Ascending aorta (tissue), 2 donors: ENCODE data around the gene HACD2. TPM values are rescaled to one million over a fixed set of nuclear protein-coding genes. Genes with fewer than 3 reads are reported as not detected.

Source experiments
- DNase-seq, 2 donors: peaks; one replicate each; pipeline ENCODE4 v3.0.0-alpha.2; 2019; ENCODE audit warnings: low spot score in 2 of 2
- H3K27ac ChIP-seq, 2 donors: fragments of 200-600 bp; sonication (generic); one replicate each; pipeline ENCODE4 v1.5.1; 2016 to 2017; ENCODE audit warnings: mild to moderate bottlenecking in 1 of 2
- H3K27me3 ChIP-seq: fragments of 200-600 bp; sonication (generic); one replicate; pipeline ENCODE4 v1.5.1; 2017
- H3K36me3 ChIP-seq, 2 donors: fragments of 200-600 bp; sonication (generic); one replicate each; pipeline ENCODE4 v1.5.1; 2016
- H3K4me1 ChIP-seq, 2 donors: fragments of 200-600 bp; sonication (generic); one replicate each; pipeline ENCODE4 v1.5.1; 2016 to 2017; ENCODE audit warnings: mild to moderate bottlenecking in 1 of 2
- H3K4me3 ChIP-seq, 2 donors: fragments of 200-600 bp; sonication (generic); one replicate each; pipeline ENCODE4 v1.5.1; 2016 to 2017; ENCODE audit warnings: mild to moderate bottlenecking in 1 of 2
- H3K9me3 ChIP-seq, 2 donors: fragments of 200-600 bp; sonication (generic); one replicate each; pipeline ENCODE4 v1.5.1; 2016
- intact Hi-C: fragments of 100-400 bp; cut with DNase I; formaldehyde crosslinking; loops from one replicate; pipeline ENCODE4 v1.15.1; 2023
- total RNA-seq: library from RNA; depleted of rRNA; stranded (reverse); fragments of >200 nt; gene quantifications from one replicate; pipeline ENCODE4 v1.1.0, GENCODE V29; 2016
- TF ChIP-seq, protein P1 (sequence below), 3 experiments: fragments of 200-600 bp in 2 of 3; fragments of 450-650 bp in 1 of 3; sonication (generic) in 2 of 3; IDR thresholded peaks; one replicate each; pipeline ENCODE4 v1.5.1; 2016 to 2019; ENCODE audit warnings: antibody characterized with exemption in 3 of 3, mild to moderate bottlenecking in 1 of 3, moderate library complexity in 1 of 3

Gene HACD2
- total RNA-seq, 1 donor from 2014 or later: 10.2 TPM

DNA sequence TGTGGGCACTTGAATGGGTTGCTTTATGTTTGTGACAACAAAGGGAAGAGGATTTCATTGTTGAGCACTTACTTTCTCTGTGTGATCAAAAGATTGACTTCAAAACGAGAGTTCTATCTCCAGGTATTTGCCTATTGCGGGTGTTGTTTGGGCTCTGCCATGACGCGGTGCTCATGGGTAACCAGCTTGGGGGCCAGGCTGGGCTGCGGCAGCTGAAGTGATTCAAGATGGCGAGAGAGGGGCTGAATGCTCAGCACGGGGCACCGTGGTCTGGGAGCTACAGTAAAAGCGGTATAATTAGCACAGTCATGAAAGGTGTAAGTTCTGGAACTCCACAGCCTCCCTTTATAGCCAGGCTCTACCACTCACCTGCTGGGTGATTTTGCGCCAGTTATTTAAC lies 105.0 kb downstream of the HACD2 start:
- Histone ChIP-seq H3K9me3 (no peaks in the 10 kb centered on the region), H3K4me1 (no peaks in the 10 kb centered on the region), H3K27me3 (no peaks in the 10 kb centered on the region), H3K27ac (no peak overlapping the region), H3K4me3 (no peak overlapping the region), H3K36me3 (no peaks in the 10 kb centered on the region)
- TF ChIP-seq, protein P1, sequence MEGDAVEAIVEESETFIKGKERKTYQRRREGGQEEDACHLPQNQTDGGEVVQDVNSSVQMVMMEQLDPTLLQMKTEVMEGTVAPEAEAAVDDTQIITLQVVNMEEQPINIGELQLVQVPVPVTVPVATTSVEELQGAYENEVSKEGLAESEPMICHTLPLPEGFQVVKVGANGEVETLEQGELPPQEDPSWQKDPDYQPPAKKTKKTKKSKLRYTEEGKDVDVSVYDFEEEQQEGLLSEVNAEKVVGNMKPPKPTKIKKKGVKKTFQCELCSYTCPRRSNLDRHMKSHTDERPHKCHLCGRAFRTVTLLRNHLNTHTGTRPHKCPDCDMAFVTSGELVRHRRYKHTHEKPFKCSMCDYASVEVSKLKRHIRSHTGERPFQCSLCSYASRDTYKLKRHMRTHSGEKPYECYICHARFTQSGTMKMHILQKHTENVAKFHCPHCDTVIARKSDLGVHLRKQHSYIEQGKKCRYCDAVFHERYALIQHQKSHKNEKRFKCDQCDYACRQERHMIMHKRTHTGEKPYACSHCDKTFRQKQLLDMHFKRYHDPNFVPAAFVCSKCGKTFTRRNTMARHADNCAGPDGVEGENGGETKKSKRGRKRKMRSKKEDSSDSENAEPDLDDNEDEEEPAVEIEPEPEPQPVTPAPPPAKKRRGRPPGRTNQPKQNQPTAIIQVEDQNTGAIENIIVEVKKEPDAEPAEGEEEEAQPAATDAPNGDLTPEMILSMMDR (IDR thresholded peaks at IDR 0.05): no peak
- intact Hi-C loops: no loop called here
- DNase-seq: no peak

DNA sequence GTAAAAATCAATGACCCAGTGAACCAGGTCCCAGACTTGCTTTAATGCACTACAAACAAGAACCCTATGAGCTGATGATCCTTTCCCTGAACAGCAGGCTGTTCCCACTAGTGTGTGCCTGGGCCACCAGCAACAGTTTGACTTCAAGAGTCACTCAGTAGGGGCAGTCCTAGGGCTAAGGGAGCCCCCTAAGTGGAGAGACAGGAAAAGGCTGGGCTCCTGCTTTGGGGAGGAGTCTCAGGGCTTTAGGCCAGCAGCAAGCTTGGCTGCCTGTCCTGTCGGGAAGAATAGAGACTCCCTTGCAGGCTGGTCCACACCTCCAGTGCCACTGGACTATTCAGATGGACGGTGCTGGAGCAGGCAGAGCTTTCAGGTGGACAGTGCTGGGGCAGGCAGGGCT lies 106.5 kb downstream of the HACD2 start:
- intact Hi-C loops: no loop called here
- H3K4me3 ChIP-seq: no peak overlapping the region
- no peaks in the 10 kb centered on the region for H3K27me3 ChIP-seq
- no peak overlapping the region for H3K27ac ChIP-seq
- H3K4me1 ChIP-seq: no peaks in the 10 kb centered on the region
- no peak for DNase-seq
- TF ChIP-seq, protein P1 (IDR thresholded peaks at IDR 0.05): no peak
- no peaks in the 10 kb centered on the region for H3K9me3 ChIP-seq
- H3K36me3 ChIP-seq: no peaks in the 10 kb centered on the region

DNA sequence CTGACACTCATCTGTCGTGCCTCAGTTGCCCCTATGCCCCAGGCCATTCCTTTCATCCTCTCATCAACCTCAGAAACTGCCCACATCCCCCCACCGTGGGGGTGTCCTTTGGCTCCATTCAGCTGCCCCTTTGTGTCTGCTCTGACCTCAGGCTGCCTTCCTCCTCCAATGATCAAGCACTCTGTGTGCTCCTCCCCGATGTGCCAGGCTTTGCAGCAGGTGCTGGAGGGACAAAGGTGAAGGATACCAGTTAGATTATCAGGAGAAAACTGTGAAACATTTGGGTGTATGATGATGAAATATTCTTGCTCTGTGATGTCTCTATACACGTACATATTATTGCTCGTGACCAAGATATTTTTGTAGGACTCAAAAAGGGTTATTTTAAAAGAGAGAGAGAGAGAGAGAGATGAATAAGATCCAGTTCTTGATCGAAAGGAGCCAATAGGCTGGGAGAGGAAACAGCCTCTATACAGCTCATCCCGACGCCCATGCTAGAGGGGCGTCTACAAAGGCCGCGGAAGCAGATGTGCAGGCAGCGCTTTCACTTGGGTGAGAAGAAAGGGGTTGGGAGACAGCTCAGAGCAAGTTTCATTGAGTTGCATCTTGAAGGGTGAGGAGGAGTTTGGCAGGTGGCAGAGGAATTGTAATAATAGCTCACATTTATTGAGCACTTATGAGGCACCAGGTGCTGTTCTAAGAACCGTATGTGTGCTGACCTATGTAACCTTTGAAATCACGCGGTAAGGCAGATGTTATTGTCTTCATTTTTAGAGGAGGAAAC lies 107.7 kb downstream of the HACD2 start:
- DNase-seq: no peak
- Histone ChIP-seq H3K27me3 (no peaks in the 10 kb centered on the region), H3K4me1 (no peaks in the 10 kb centered on the region), H3K9me3 (no peaks in the 10 kb centered on the region), H3K4me3 (no peak overlapping the region), H3K27ac (no peak overlapping the region), H3K36me3 (no peaks in the 10 kb centered on the region)
- intact Hi-C loops: no loop called here
- TF ChIP-seq, protein P1 (IDR thresholded peaks at IDR 0.05): no peak

DNA sequence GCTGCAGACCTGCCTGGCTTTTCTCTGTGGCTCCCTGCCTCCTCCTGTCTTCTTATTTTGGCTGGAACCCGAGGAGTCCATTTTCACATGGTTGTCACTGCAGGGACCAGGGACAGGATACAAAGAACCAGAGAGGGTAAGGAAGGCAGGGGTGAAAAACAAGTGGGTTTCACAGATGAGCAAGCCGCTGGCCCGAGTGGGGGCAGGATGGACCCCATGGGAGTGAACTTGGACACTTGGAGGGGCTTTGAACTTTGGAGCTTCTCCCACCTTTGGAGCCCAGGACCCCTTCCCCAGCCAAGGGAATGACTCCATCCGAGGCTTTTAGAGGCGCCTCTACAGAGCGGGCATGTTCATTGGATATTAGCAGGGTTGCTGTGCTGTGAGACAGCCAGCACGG lies 109.1 kb downstream of the HACD2 start:
- Histone ChIP-seq H3K4me1 (no peaks in the 10 kb centered on the region), H3K36me3 (no peaks in the 10 kb centered on the region), H3K27me3 (no peaks in the 10 kb centered on the region), H3K4me3 (no peak overlapping the region), H3K27ac (no peak overlapping the region), H3K9me3 (no peaks in the 10 kb centered on the region)
- no peak for DNase-seq
- intact Hi-C loops: no loop called here
- TF ChIP-seq, protein P1 (IDR thresholded peaks at IDR 0.05): no peak

DNA sequence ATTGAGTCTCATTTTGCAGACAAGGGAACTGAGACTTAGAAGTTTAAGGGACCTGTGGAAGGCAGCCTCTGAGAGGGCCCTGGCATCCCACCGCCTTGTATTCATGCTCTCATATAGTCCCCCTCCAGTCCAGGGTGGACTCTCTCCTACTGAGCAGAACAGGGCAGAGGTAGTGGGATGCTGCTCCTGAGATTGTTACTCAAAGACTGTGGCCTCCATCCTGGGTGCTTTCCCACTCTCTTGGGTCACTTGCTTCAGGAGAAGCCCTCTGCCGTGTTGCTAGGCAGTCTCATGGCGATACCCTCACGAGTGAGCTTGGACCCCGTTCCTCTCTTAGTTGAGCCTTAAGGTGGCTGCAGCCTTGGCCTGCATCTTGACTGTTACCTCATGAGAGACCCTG lies 113.7 kb downstream of the HACD2 start:
- H3K9me3 ChIP-seq: no peaks in the 10 kb centered on the region
- no peaks in the 10 kb centered on the region for H3K27me3 ChIP-seq
- no peaks in the 10 kb centered on the region for H3K36me3 ChIP-seq
- H3K4me1 ChIP-seq: no peaks in the 10 kb centered on the region
- DNase-seq: no peak
- intact Hi-C loops: no loop called here
- TF ChIP-seq, protein P1 (IDR thresholded peaks at IDR 0.05): no peak
- H3K4me3 ChIP-seq: no peak overlapping the region
- H3K27ac ChIP-seq: no peak overlapping the region
